DOHH2 (cell line): ENCODE data around the gene MAST3.
A peak's percentile ranks its signal among the peaks of the same experiment; 100 is the strongest.

Experiments used
- H3F3A ChIP-seq: fragments of 200-600 bp; sonication (generic), shearing (Covaris generic); 2 replicates; pipeline ENCODE4 v1.6.0; 2016; ENCODE audit warnings: antibody characterized with exemption, mild to moderate bottlenecking; ENCODE audit not compliant: control insufficient read depth, insufficient read depth
- H3K27ac ChIP-seq: fragments of 200-600 bp; sonication (generic); 2 replicates; pipeline ENCODE4 v1.5.1; 2014; ENCODE audit warnings: low read depth, mild to moderate bottlenecking, low read length, moderate library complexity
- H3K27me3 ChIP-seq: fragments of 200-600 bp; sonication (generic); 2 replicates; pipeline ENCODE4 v1.6.1; 2014; ENCODE audit warnings: mild to moderate bottlenecking, low read length, mixed read lengths; ENCODE audit not compliant: control insufficient read depth
- H3K36me3 ChIP-seq: fragments of 200-600 bp; sonication (generic); 2 replicates; pipeline ENCODE4 v1.6.1; 2014; ENCODE audit warnings: mild to moderate bottlenecking, low read length, moderate library complexity, mixed read lengths; ENCODE audit not compliant: control insufficient read depth
- H3K4me1 ChIP-seq: fragments of 200-600 bp; sonication (generic); 2 replicates; pipeline ENCODE4 v1.6.1; 2014; ENCODE audit warnings: mild to moderate bottlenecking, low read length, mixed read lengths; ENCODE audit not compliant: control insufficient read depth
- H3K4me2 ChIP-seq: fragments of 200-600 bp; sonication (generic); 2 replicates; pipeline ENCODE4 v1.6.0; 2014; ENCODE audit warnings: mild to moderate bottlenecking, low read length, moderate library complexity
- H3K4me3 ChIP-seq: fragments of 200-600 bp; sonication (generic); 2 replicates; pipeline ENCODE4 v1.5.1; 2014; ENCODE audit warnings: mild to moderate bottlenecking, low read length, mixed read lengths
- H3K79me2 ChIP-seq: fragments of 200-600 bp; sonication (generic); 2 replicates; pipeline ENCODE4 v1.6.1; 2014; ENCODE audit warnings: mild to moderate bottlenecking, low read length, mixed read lengths; ENCODE audit not compliant: control insufficient read depth
- H3K9me2 ChIP-seq: fragments of 200-600 bp; sonication (generic); replicated peaks from 2 replicates; pipeline ENCODE4 v1.6.1; 2014; ENCODE audit warnings: mild to moderate bottlenecking, low read length, mixed read lengths; ENCODE audit not compliant: control insufficient read depth
- H3K9me3 ChIP-seq: fragments of 200-600 bp; sonication (generic); 2 replicates; pipeline ENCODE4 v1.6.1; 2014; ENCODE audit warnings: antibody characterized with exemption, low read length, mixed read lengths; ENCODE audit not compliant: control insufficient read depth, insufficient read depth
- H4K20me1 ChIP-seq: fragments of 200-600 bp; sonication (generic); 2 replicates; pipeline ENCODE4 v1.6.0; 2014; ENCODE audit warnings: low read depth, mild to moderate bottlenecking, antibody characterized with exemption, low read length, moderate library complexity; ENCODE audit not compliant: control insufficient read depth, insufficient read depth
- CTCF ChIP-seq: fragments of 200-600 bp; sonication (generic); IDR thresholded peaks from one replicate; pipeline ENCODE4 v1.5.1; 2014; ENCODE audit warnings: antibody characterized with exemption, mild to moderate bottlenecking, low read depth, low read length; ENCODE audit not compliant: poor library complexity, severe bottlenecking
- EZH2phosphoT487 ChIP-seq: fragments of 200-600 bp; sonication (generic); IDR thresholded peaks from 2 replicates; pipeline ENCODE4 v1.6.1; 2017; ENCODE audit warnings: borderline replicate concordance, mild to moderate bottlenecking, antibody characterized with exemption, low read length, moderate library complexity, mixed read lengths

MAST3 gene

GRCh38 chr19:18176367-18177310, 79.1 kb downstream of the MAST3 start:
- Histone ChIP-seq H3K79me2 (peaks cover 46% of the 10 kb centered on the region), H3F3A (peaks cover 27% of the 10 kb centered on the region), H3K4me1 (peaks cover 73% of the 10 kb centered on the region), H3K9me2 (no peaks in the 10 kb centered on the region), H3K27me3 (no peaks in the 10 kb centered on the region), H3K4me3 (peak overlapping the region; percentile 2; the same call in 1 of the 2 replicates), H3K9me3 (no peaks in the 10 kb centered on the region), H4K20me1 (peaks cover 9% of the 10 kb centered on the region), H3K36me3 (peaks cover 55% of the 10 kb centered on the region), H3K27ac (no peak overlapping the region), H3K4me2 (peak overlapping the region; percentile 10)
- no peak for TF ChIP-seq CTCF
- no peak for TF ChIP-seq EZH2phosphoT487

- peak overlapping the region; percentile 74 for H3K27ac ChIP-seq
- H3K4me1 ChIP-seq, result peaks cover 72% of the 10 kb centered on the region
- no peaks in the 10 kb centered on the region for H3K27me3 ChIP-seq
- no peaks in the 10 kb centered on the region for H3K9me3 ChIP-seq
- H3K79me2 ChIP-seq, result peaks cover 22% of the 10 kb centered on the region
- no peak for TF ChIP-seq CTCF
- no peak for TF ChIP-seq EZH2phosphoT487
- H3K9me2 ChIP-seq, result no peaks in the 10 kb centered on the region
- H4K20me1 ChIP-seq, result peaks cover 5% of the 10 kb centered on the region
- peaks cover 26% of the 10 kb centered on the region for H3F3A ChIP-seq
- H3K4me3 ChIP-seq, result no peak overlapping the region
- peaks cover 42% of the 10 kb centered on the region for H3K36me3 ChIP-seq
- H3K4me2 ChIP-seq, result peak overlapping the region; percentile 77; the same call in 1 of the 2 replicates
Measured at GRCh38 chr19:18179957-18180356, 82.4 kb downstream of the MAST3 start.

- H3K9me3 ChIP-seq, result no peaks in the 10 kb centered on the region
- H3K79me2 ChIP-seq, result no peaks in the 10 kb centered on the region
- H3K9me2 ChIP-seq, result no peaks in the 10 kb centered on the region
- H3K4me1 ChIP-seq, result peaks cover 64% of the 10 kb centered on the region
- no peaks in the 10 kb centered on the region for H4K20me1 ChIP-seq
- no peak overlapping the region for H3K4me2 ChIP-seq
- H3F3A ChIP-seq, result peaks cover 44% of the 10 kb centered on the region
- no peak overlapping the region for H3K27ac ChIP-seq
- no peaks in the 10 kb centered on the region for H3K27me3 ChIP-seq
- TF ChIP-seq CTCF (no peak), EZH2phosphoT487 (no peak)
- peaks cover 17% of the 10 kb centered on the region for H3K36me3 ChIP-seq
- H3K4me3 ChIP-seq, result no peak overlapping the region
Measured at GRCh38 chr19:18183529-18183928, 86.0 kb downstream of the MAST3 start.
